Measurements from ENCODE around the gene KREMEN2.

The KREMEN2 gene

GRCh38 chr16:2962334-2963073, 1.6 kb upstream of the KREMEN2 start:
- H3K27me3 ChIP-seq (ENCODE audit: control insufficient read depth in 3 of 3, insufficient read depth in 3 of 3, low read depth in 1 of 3, low read length in 3 of 3): peaks cover 0 to 33% (median 20%) of the 10 kb centered on the region in 3 experiments

GRCh38 chr16:2963074-2963722, 877 bp upstream of the KREMEN2 start:
- Histone ChIP-seq H3K9me3 (replicated peaks in 1 of 2; ENCODE audit: control insufficient read depth in 2 of 2, insufficient read depth in 1 of 2, low read depth in 1 of 2, low read length in 2 of 2) (no peaks in the 10 kb centered on the region), H4K8ac (ENCODE audit: low read depth, low read length) (no peak overlapping the region), H3K23ac (ENCODE audit: low read depth, low read length, poor library complexity) (peak overlapping the region; percentile 91), H3K79me1 (ENCODE audit: low read depth, low read length) (peaks cover 5% of the 10 kb centered on the region), H2BK15ac (ENCODE audit: low read length) (peak overlapping the region; percentile 97), H3K14ac (ENCODE audit: low read length) (peak overlapping the region; percentile 71), H2BK5ac (ENCODE audit: low read length) (peak overlapping the region; percentile 93), H2BK120ac (ENCODE audit: low read depth, low read length) (no peak overlapping the region), H2AFZ (ENCODE audit: low read length) (peak overlapping the region; percentile 98), H4K91ac (ENCODE audit: low read depth, low read length, poor library complexity) (no peak overlapping the region), H3K4me3 (ENCODE audit: low read length in 2 of 2) (peak overlapping the region; percentile 49 to 84), H3K27me3 (ENCODE audit: control insufficient read depth in 3 of 3, insufficient read depth in 3 of 3, low read depth in 1 of 3, low read length in 3 of 3) (peaks cover 0 to 36% (median 20%) of the 10 kb centered on the region in 3 experiments), H2AK5ac (ENCODE audit: low read depth, low read length) (peak overlapping the region; percentile 95), H3K36me3 (replicated peaks in 1 of 2; ENCODE audit: control insufficient read depth in 2 of 2, insufficient read depth in 2 of 2, low read length in 2 of 2) (no peaks in the 10 kb centered on the region), H2BK12ac (ENCODE audit: low read length) (peak overlapping the region; percentile 84), H3K18ac (ENCODE audit: low read length) (peak overlapping the region; percentile 95), H3K27ac (replicated peaks; ENCODE audit: low read length) (peak overlapping the region; percentile 14), H3K4me1 (ENCODE audit: control insufficient read depth in 2 of 2, insufficient read depth in 1 of 2, low read depth in 1 of 2, low read length in 2 of 2) (peaks cover 8 to 16% of the 10 kb centered on the region in 2 donors), H3K9ac (ENCODE audit: low read depth, low read length, poor library complexity) (peak overlapping the region; percentile 84), H3K4ac (ENCODE audit: low read length) (no peak overlapping the region), H3K4me2 (ENCODE audit: insufficient read depth, low read length, poor library complexity, severe bottlenecking) (peak overlapping the region; percentile 98)
- WGBS, 2 donors (ENCODE audit: extremely low coverage in 2 of 2, insufficient read length in 2 of 2, insufficient replicate concordance in 1 of 2): no CpG with 5 or more reads among the region's 40 CpGs
- peak; percentile 59 for DNase-seq (ENCODE audit: low spot score)

More at GRCh38 chr16:2962334-2963073, 1.6 kb upstream of the KREMEN2 start:
- Histone ChIP-seq H3K4me3 (ENCODE audit: low read length in 2 of 2) (no peak overlapping the region), H3K14ac (ENCODE audit: low read length) (peak overlapping the region; percentile 71), H2BK5ac (ENCODE audit: low read length) (peak overlapping the region; percentile 93), H2AFZ (ENCODE audit: low read length) (peak overlapping the region; percentile 98), H3K27ac (replicated peaks; ENCODE audit: low read length) (no peak overlapping the region), H2BK15ac (ENCODE audit: low read length) (peak overlapping the region; percentile 97), H3K79me1 (ENCODE audit: low read depth, low read length) (peaks cover 4% of the 10 kb centered on the region), H2AK5ac (ENCODE audit: low read depth, low read length) (peak overlapping the region; percentile 95), H3K4me2 (ENCODE audit: insufficient read depth, low read length, poor library complexity, severe bottlenecking) (peak overlapping the region; percentile 98), H3K4me1 (ENCODE audit: control insufficient read depth in 2 of 2, insufficient read depth in 1 of 2, low read depth in 1 of 2, low read length in 2 of 2) (peaks cover 8 to 16% of the 10 kb centered on the region in 2 donors), H3K23ac (ENCODE audit: low read depth, low read length, poor library complexity) (peak overlapping the region; percentile 91), H3K4ac (ENCODE audit: low read length) (no peak overlapping the region), H3K9ac (ENCODE audit: low read depth, low read length, poor library complexity) (peak overlapping the region; percentile 84), H3K18ac (ENCODE audit: low read length) (peak overlapping the region; percentile 94), H4K8ac (ENCODE audit: low read depth, low read length) (peak overlapping the region; percentile 65), H3K9me3 (replicated peaks in 1 of 2; ENCODE audit: control insufficient read depth in 2 of 2, insufficient read depth in 1 of 2, low read depth in 1 of 2, low read length in 2 of 2) (no peaks in the 10 kb centered on the region), H4K91ac (ENCODE audit: low read depth, low read length, poor library complexity) (no peak overlapping the region), H3K36me3 (replicated peaks in 1 of 2; ENCODE audit: control insufficient read depth in 2 of 2, insufficient read depth in 2 of 2, low read length in 2 of 2) (no peaks in the 10 kb centered on the region), H2BK12ac (ENCODE audit: low read length) (peak overlapping the region; percentile 90), H2BK120ac (ENCODE audit: low read depth, low read length) (peak overlapping the region; percentile 63)
- WGBS, 2 donors (ENCODE audit: extremely low coverage in 2 of 2, insufficient read length in 2 of 2, insufficient replicate concordance in 1 of 2): no CpG with 5 or more reads among the region's 28 CpGs
- no peak for DNase-seq (ENCODE audit: low spot score)

DNA sequence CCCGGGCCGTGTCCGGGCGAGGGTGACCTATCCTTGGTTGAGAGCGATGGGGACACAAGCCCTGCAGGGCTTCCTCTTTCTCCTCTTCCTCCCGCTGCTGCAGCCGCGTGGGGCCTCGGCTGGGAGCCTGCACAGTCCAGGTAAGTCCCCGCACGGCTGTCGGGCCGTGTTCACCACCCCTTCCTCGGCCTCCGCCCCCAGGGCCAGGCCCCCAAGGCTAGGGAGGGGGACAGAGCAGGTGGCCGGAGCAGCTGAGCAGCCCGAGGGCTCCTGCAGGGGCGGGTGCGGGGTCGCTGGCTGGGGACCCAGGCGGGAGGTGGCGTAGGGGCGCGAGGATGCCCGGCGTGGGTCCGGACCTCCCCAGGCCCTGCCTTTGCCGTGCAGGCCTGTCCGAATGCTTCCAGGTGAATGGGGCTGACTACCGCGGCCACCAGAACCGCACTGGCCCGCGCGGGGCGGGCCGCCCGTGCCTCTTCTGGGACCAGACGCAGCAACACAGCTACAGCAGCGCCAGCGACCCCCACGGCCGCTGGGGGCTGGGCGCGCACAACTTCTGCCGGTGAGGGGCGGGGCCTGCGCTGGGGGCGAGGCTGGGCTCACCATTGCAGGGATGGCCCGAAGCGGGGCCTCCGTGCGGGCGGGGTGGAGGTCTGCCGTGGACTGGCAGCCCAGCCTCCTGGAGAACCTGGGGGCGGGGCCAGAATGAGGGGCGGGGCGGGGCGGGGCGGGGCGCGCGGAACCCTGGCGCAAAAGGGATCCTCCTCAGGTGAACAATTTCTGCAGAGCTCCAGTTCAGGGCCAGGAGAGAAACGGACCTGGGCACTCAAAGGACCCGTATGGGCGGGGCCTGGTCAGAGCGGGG, 631 bp downstream of the KREMEN2 start:
- H3K36me3 ChIP-seq (replicated peaks in 1 of 2; ENCODE audit: control insufficient read depth in 2 of 2, insufficient read depth in 2 of 2, low read length in 2 of 2): no peaks in the 10 kb centered on the region
- no peaks in the 10 kb centered on the region for H3K9me3 ChIP-seq (replicated peaks in 1 of 2; ENCODE audit: control insufficient read depth in 2 of 2, insufficient read depth in 1 of 2, low read depth in 1 of 2, low read length in 2 of 2)
- H3K4me1 ChIP-seq (ENCODE audit: control insufficient read depth in 2 of 2, insufficient read depth in 1 of 2, low read depth in 1 of 2, low read length in 2 of 2): peaks cover 14 to 19% of the 10 kb centered on the region in 2 donors
- no peak overlapping the region for H3K27ac ChIP-seq (replicated peaks; ENCODE audit: low read length)
- no peak overlapping the region for H4K8ac ChIP-seq (ENCODE audit: low read depth, low read length)
- WGBS, 2 donors (ENCODE audit: extremely low coverage in 2 of 2, insufficient read length in 2 of 2, insufficient replicate concordance in 1 of 2): no CpG with 5 or more reads among the region's 68 CpGs
- DNase-seq (ENCODE audit: low spot score): peak; percentile 84
- H3K23ac ChIP-seq (ENCODE audit: low read depth, low read length, poor library complexity): peak overlapping the region; percentile 96
- peaks cover 0 to 40% (median 20%) of the 10 kb centered on the region in 3 experiments for H3K27me3 ChIP-seq (ENCODE audit: control insufficient read depth in 3 of 3, insufficient read depth in 3 of 3, low read depth in 1 of 3, low read length in 3 of 3)
- peak overlapping the region; percentile 84 for H2AK5ac ChIP-seq (ENCODE audit: low read depth, low read length)
- peak overlapping the region; percentile 95 for H2BK12ac ChIP-seq (ENCODE audit: low read length)
- H2BK15ac ChIP-seq (ENCODE audit: low read length): peak overlapping the region; percentile 94
- peak overlapping the region; percentile 100 for H3K14ac ChIP-seq (ENCODE audit: low read length)
- peaks cover 8% of the 10 kb centered on the region for H3K79me1 ChIP-seq (ENCODE audit: low read depth, low read length)
- peak overlapping the region; percentile 98 for H3K4me2 ChIP-seq (ENCODE audit: insufficient read depth, low read length, poor library complexity, severe bottlenecking)
- H4K91ac ChIP-seq (ENCODE audit: low read depth, low read length, poor library complexity): no peak overlapping the region
- peak overlapping the region; percentile 98 for H2AFZ ChIP-seq (ENCODE audit: low read length)
- peak overlapping the region; percentile 93 for H2BK5ac ChIP-seq (ENCODE audit: low read length)
- peak overlapping the region; percentile 49 to 84 for H3K4me3 ChIP-seq (ENCODE audit: low read length in 2 of 2)
- peak overlapping the region; percentile 95 for H3K18ac ChIP-seq (ENCODE audit: low read length)
- peak overlapping the region; percentile 89 for H3K9ac ChIP-seq (ENCODE audit: low read depth, low read length, poor library complexity)
- peak overlapping the region; percentile 61 for H2BK120ac ChIP-seq (ENCODE audit: low read depth, low read length)
- H3K4ac ChIP-seq (ENCODE audit: low read length): no peak overlapping the region

Data from neuronal stem cell (in vitro differentiated cells).